ENCODE measurements around the gene FHIT. TPM values are rescaled to one million over a fixed set of nuclear protein-coding genes. Genes with fewer than 3 reads are reported as not detected.

Gene FHIT
- total RNA-seq, 1 donor from 2014 or later: 11.7 TPM

DNA sequence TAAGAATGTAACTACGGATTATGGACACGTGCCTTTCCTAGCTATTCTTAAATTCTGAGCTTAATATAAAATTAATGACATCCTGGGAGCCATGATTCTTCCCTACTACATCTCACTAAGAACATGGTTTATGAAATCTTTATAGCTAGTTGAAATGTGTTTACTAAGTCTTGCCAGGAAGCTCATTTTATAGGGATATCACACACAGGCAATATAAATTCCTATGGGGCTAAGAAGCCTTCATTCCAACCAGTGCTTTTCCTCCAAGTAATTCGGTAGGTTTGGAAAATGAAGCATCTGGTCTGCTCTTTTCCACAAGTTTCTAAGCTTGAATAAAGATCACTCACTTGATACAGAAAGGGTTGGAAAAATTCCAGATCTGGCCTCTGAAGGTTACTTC, 802.6 kb downstream of the FHIT start:
- H3K36me3 Mint-ChIP-seq: no peaks in the 10 kb centered on the region
- H3K27ac Mint-ChIP-seq: no peak overlapping the region
- no peak overlapping the region for H3K4me3 Mint-ChIP-seq
- H3K27me3 Mint-ChIP-seq: no peaks in the 10 kb centered on the region
- H3K9me3 Mint-ChIP-seq: peaks cover 5% of the 10 kb centered on the region
- TF ChIP-seq, protein P1, sequence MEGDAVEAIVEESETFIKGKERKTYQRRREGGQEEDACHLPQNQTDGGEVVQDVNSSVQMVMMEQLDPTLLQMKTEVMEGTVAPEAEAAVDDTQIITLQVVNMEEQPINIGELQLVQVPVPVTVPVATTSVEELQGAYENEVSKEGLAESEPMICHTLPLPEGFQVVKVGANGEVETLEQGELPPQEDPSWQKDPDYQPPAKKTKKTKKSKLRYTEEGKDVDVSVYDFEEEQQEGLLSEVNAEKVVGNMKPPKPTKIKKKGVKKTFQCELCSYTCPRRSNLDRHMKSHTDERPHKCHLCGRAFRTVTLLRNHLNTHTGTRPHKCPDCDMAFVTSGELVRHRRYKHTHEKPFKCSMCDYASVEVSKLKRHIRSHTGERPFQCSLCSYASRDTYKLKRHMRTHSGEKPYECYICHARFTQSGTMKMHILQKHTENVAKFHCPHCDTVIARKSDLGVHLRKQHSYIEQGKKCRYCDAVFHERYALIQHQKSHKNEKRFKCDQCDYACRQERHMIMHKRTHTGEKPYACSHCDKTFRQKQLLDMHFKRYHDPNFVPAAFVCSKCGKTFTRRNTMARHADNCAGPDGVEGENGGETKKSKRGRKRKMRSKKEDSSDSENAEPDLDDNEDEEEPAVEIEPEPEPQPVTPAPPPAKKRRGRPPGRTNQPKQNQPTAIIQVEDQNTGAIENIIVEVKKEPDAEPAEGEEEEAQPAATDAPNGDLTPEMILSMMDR (conservative IDR thresholded peaks at IDR 0.05): no peak
- DNase-seq (ENCODE audit: extremely low spot score, unreplicated experiment): no peak
- peaks cover 8% of the 10 kb centered on the region for H3K4me1 Mint-ChIP-seq (ENCODE audit: unreplicated experiment)

DNA sequence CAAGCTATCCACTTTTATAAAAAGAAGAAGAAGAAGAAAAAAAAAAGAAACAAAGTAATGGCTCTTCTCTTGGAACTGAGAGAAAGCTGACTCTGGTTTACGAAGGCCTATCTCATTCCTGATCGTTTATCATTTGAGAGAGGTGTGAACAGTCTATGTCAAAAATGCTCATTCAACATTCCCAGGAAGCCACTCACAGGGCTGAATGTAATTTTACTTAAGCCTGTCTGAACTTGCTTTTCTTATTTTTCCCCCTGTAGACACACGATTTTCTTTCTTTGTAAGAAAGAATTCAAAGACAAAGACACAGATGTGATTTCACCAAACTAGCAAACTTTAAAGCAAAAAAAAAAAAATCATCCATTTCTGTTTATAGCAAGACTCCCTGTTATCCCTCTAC, 805.8 kb downstream of the FHIT start:
- H3K27ac Mint-ChIP-seq: no peak overlapping the region
- H3K4me3 Mint-ChIP-seq: no peak overlapping the region
- TF ChIP-seq, protein P1 (conservative IDR thresholded peaks at IDR 0.05): no peak
- peaks cover 4% of the 10 kb centered on the region for H3K9me3 Mint-ChIP-seq
- DNase-seq (ENCODE audit: extremely low spot score, unreplicated experiment): no peak
- no peaks in the 10 kb centered on the region for H3K27me3 Mint-ChIP-seq
- peaks cover 8% of the 10 kb centered on the region for H3K4me1 Mint-ChIP-seq (ENCODE audit: unreplicated experiment)
- no peaks in the 10 kb centered on the region for H3K36me3 Mint-ChIP-seq

DNA sequence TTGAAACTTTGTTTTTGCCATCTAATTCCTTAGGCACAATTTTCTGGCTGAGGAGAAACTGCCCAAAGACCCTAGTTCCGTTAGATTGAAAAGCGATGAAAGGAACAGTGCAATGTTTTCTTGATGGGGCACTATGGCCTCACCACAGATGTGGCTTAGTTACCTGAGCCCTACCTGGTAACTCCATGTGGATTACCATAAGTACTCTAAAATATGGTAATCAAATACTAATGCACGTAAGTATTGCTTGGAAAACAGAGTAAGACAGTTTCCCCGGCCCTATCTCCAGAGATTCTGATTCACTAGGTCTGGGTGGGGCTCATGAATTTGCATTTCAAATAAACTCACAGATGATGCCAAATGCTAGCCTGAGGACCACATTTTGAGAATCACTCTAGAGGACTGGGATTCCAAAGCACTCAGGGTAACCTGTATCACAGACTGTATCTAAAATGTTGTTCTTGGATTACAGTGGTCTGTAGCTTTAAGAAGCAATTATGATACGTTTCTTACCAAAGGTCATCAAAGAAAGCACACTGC, 806.3 kb downstream of the FHIT start:
- TF ChIP-seq, protein P1 (conservative IDR thresholded peaks at IDR 0.05): no peak
- DNase-seq (ENCODE audit: extremely low spot score, unreplicated experiment): no peak
- Mint-ChIP-seq H3K36me3 (no peaks in the 10 kb centered on the region), H3K4me1 (ENCODE audit: unreplicated experiment) (peaks cover 8% of the 10 kb centered on the region), H3K27ac (no peak overlapping the region), H3K27me3 (no peaks in the 10 kb centered on the region), H3K9me3 (peaks cover 4% of the 10 kb centered on the region), H3K4me3 (no peak overlapping the region)

DNA sequence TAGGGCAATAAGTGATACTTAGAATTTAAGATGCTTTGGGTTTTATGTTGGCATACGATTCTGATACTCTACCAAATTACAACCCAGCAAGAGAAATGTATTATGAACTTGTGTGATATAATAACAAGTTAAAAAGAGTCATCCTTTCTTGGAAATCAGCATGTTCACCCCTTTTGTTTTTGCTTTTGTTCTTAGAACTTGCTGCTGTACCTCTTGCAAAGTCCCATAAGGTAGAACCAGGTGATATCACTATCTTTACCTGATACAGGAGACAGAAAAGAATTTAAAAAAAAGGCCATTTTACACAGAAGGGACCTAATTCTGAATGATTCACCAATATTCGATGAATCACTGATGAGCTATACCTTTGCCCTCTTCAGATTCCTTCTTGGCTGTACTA, 810.4 kb downstream of the FHIT start:
- H3K9me3 Mint-ChIP-seq: peaks cover 4% of the 10 kb centered on the region
- no peaks in the 10 kb centered on the region for H3K36me3 Mint-ChIP-seq
- TF ChIP-seq, protein P1 (conservative IDR thresholded peaks at IDR 0.05): no peak
- H3K4me1 Mint-ChIP-seq (ENCODE audit: unreplicated experiment): peaks cover 8% of the 10 kb centered on the region
- no peak overlapping the region for H3K27ac Mint-ChIP-seq
- no peaks in the 10 kb centered on the region for H3K27me3 Mint-ChIP-seq
- no peak overlapping the region for H3K4me3 Mint-ChIP-seq
- no peak for DNase-seq (ENCODE audit: extremely low spot score, unreplicated experiment)

GRCh38 chr3:60435941-60436650, 815.2 kb downstream of the FHIT start:
- no peaks in the 10 kb centered on the region for H3K4me1 Mint-ChIP-seq (ENCODE audit: unreplicated experiment)
- TF ChIP-seq, protein P1 (conservative IDR thresholded peaks at IDR 0.05): no peak
- DNase-seq (ENCODE audit: extremely low spot score, unreplicated experiment): no peak
- H3K36me3 Mint-ChIP-seq: no peaks in the 10 kb centered on the region
- no peak overlapping the region for H3K4me3 Mint-ChIP-seq
- H3K9me3 Mint-ChIP-seq: no peaks in the 10 kb centered on the region
- no peak overlapping the region for H3K27ac Mint-ChIP-seq
- no peaks in the 10 kb centered on the region for H3K27me3 Mint-ChIP-seq
